DND-41 (cell line): ENCODE results near the gene TSPAN14.

Source experiments
- CTCF ChIP-seq: IDR thresholded peaks from 2 replicates; pipeline ENCODE4 v1.5.1; 2012; ENCODE audit warnings: borderline replicate concordance, low read length, moderate library complexity, mild to moderate bottlenecking; ENCODE audit not compliant: poor library complexity, severe bottlenecking; ENCODE audit errors: extremely low read depth
- EZH2 ChIP-seq: IDR thresholded peaks from 3 replicates; pipeline ENCODE4 v1.6.1; 2012; ENCODE audit warnings: borderline replicate concordance, low read depth, mild to moderate bottlenecking, moderate library complexity, low read length, inconsistent platforms; ENCODE audit not compliant: severe bottlenecking

- no peak for TF ChIP-seq CTCF
- no peak for TF ChIP-seq EZH2
Measured at GRCh38 chr10:80421707-80422536, 32.2 kb upstream of the TSPAN14 start.
